ENCODE measurements around the gene TGFB2. TPM values are rescaled to one million over a fixed set of nuclear protein-coding genes. Genes with fewer than 3 reads are reported as not detected.

TGFB2 gene
- total RNA-seq, 1 donor from 2014 or later: 10.2 TPM

GRCh38 chr1:218383681-218384080, 38.5 kb downstream of the TGFB2 start:
- ATAC-seq (no peak), DNase-seq (no peak)
- Histone ChIP-seq H3K36me3 (no peaks in the 10 kb centered on the region), H3K27me3 (ENCODE audit: low read depth) (no peaks in the 10 kb centered on the region), H3K4me3 (no peak overlapping the region), H3K27ac (no peak overlapping the region), H3K4me1 (peaks cover 11% of the 10 kb centered on the region), H3K9me3 (no peaks in the 10 kb centered on the region)
- no peak for TF ChIP-seq CTCF (IDR thresholded peaks at IDR 0.05)
- intact Hi-C loops (cut with DNase I): no loop called here

- no peaks in the 10 kb centered on the region for H3K27me3 ChIP-seq (ENCODE audit: low read depth)
- H3K9me3 ChIP-seq: no peaks in the 10 kb centered on the region
- peaks cover 11% of the 10 kb centered on the region for H3K4me1 ChIP-seq
- ATAC-seq: no peak
- no peak overlapping the region for H3K27ac ChIP-seq
- H3K4me3 ChIP-seq: no peak overlapping the region
- TF ChIP-seq CTCF (IDR thresholded peaks at IDR 0.05): no peak
- intact Hi-C loops (cut with DNase I): no loop called here
- no peaks in the 10 kb centered on the region for H3K36me3 ChIP-seq
- no peak for DNase-seq
These were observed 39.5 kb downstream of the TGFB2 start for GRCh38 chr1:218384581-218384993.

- H3K9me3 ChIP-seq: no peaks in the 10 kb centered on the region
- DNase-seq: no peak
- no peaks in the 10 kb centered on the region for H3K36me3 ChIP-seq
- H3K27me3 ChIP-seq (ENCODE audit: low read depth): no peaks in the 10 kb centered on the region
- TF ChIP-seq CTCF (IDR thresholded peaks at IDR 0.05): no peak
- H3K27ac ChIP-seq: no peak overlapping the region
- ATAC-seq: no peak
- H3K4me1 ChIP-seq: peaks cover 5% of the 10 kb centered on the region
- intact Hi-C loops (cut with DNase I): no loop called here
- H3K4me3 ChIP-seq: no peak overlapping the region
These were observed 43.5 kb downstream of the TGFB2 start for GRCh38 chr1:218388591-218388990.

GRCh38 chr1:218390618-218391017, 45.5 kb downstream of the TGFB2 start:
- TF ChIP-seq CTCF (IDR thresholded peaks at IDR 0.05): no peak
- H3K4me3 ChIP-seq: no peak overlapping the region
- ATAC-seq (no peak), DNase-seq (no peak)
- H3K9me3 ChIP-seq: no peaks in the 10 kb centered on the region
- H3K27me3 ChIP-seq (ENCODE audit: low read depth): no peaks in the 10 kb centered on the region
- H3K4me1 ChIP-seq: peaks cover 5% of the 10 kb centered on the region
- H3K36me3 ChIP-seq: no peaks in the 10 kb centered on the region
- no peak overlapping the region for H3K27ac ChIP-seq
- intact Hi-C loops (cut with DNase I): no loop called here

GRCh38 chr1:218392780-218393179, 47.6 kb downstream of the TGFB2 start:
- H3K27ac ChIP-seq: no peak overlapping the region
- DNase-seq (no peak), ATAC-seq (no peak)
- intact Hi-C loops (cut with DNase I): no loop called here
- H3K36me3 ChIP-seq: no peaks in the 10 kb centered on the region
- H3K9me3 ChIP-seq: no peaks in the 10 kb centered on the region
- no peaks in the 10 kb centered on the region for H3K27me3 ChIP-seq (ENCODE audit: low read depth)
- H3K4me3 ChIP-seq: no peak overlapping the region
- TF ChIP-seq CTCF (IDR thresholded peaks at IDR 0.05): no peak
- H3K4me1 ChIP-seq: peaks cover 5% of the 10 kb centered on the region

- ATAC-seq (no peak), DNase-seq (no peak)
- H3K9me3 ChIP-seq: no peaks in the 10 kb centered on the region
- no peaks in the 10 kb centered on the region for H3K27me3 ChIP-seq (ENCODE audit: low read depth)
- no peak overlapping the region for H3K27ac ChIP-seq
- intact Hi-C loops (cut with DNase I): no loop called here
- H3K4me1 ChIP-seq: peaks cover 5% of the 10 kb centered on the region
- H3K4me3 ChIP-seq: no peak overlapping the region
- TF ChIP-seq CTCF (IDR thresholded peaks at IDR 0.05): no peak
- no peaks in the 10 kb centered on the region for H3K36me3 ChIP-seq
These were observed 49.3 kb downstream of the TGFB2 start for GRCh38 chr1:218394416-218394815.

Data from lower lobe of right lung (tissue), 2 donors.